Osteocyte (in vitro differentiated cells): Measurements from ENCODE around the gene DERA. TPM values are rescaled to one million over a fixed set of nuclear protein-coding genes. Genes with fewer than 3 reads are reported as not detected.

Experiments
- DNase-seq: peaks from one replicate; pipeline ENCODE4 v3.0.0; 2021; ENCODE audit warnings: mixed read lengths; ENCODE audit not compliant: unreplicated experiment; ENCODE audit errors: extremely low spot score
- H3K27ac Mint-ChIP-seq: one replicate; pipeline ENCODE4 v1.8.0; 2021; ENCODE audit warnings: mild to moderate bottlenecking, mixed read lengths; ENCODE audit not compliant: unreplicated experiment
- H3K27me3 Mint-ChIP-seq: one replicate; pipeline ENCODE4 v1.8.0; 2021; ENCODE audit warnings: mixed read lengths; ENCODE audit not compliant: unreplicated experiment
- H3K36me3 Mint-ChIP-seq: one replicate; pipeline ENCODE4 v1.8.0; 2021; ENCODE audit warnings: mixed read lengths; ENCODE audit not compliant: unreplicated experiment
- H3K4me1 Mint-ChIP-seq: one replicate; pipeline ENCODE4 v1.8.0; 2021; ENCODE audit warnings: mixed read lengths; ENCODE audit not compliant: unreplicated experiment
- H3K4me3 Mint-ChIP-seq: one replicate; pipeline ENCODE4 v1.8.0; 2021; ENCODE audit warnings: mild to moderate bottlenecking, moderate library complexity, mixed read lengths; ENCODE audit not compliant: unreplicated experiment
- H3K9me3 Mint-ChIP-seq: one replicate; pipeline ENCODE4 v1.8.0; 2021; ENCODE audit warnings: mixed read lengths; ENCODE audit not compliant: unreplicated experiment
- CTCF ChIP-seq: fragments of 200-600 bp; sonication (generic); IDR thresholded peaks from 2 replicates; pipeline ENCODE4 v1.5.0; 2021; ENCODE audit warnings: antibody characterized with exemption, mild to moderate bottlenecking, moderate library complexity
- total RNA-seq: library from RNA; stranded (reverse); gene quantifications from 2 replicates; pipeline ENCODE4 v1.2.1, GENCODE V29; 2021

DERA gene
- total RNA-seq, 1 donor from 2014 or later, result 29.8 TPM

DNA sequence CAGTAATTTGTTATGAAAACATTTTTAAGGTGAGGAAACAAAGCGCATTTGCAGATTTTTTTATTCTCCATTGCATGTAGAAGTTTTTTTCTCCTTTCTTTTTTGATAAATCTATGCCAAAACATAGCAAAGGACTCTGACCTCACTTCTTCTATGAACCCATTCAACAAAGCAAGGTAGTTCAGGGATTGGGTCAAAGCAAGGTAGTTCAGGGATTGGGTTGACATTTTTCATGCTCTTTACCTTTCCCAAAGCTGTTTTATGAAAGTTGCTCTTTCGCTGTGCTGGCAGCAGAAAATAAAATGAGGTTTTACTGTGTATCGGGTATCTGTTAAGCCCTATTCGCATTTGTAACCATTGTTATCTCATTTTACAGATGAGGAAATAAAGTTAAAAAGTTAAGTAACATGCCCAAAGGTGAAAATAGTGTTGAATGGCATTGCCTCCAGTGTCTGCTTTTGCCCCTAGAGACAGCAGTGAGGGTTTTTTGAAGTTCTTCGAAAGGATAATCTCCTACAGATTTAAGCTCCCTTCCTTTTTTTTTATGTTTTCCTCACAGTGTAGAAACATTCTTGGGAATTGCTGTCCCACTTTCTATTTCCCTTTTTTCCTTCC lies 18.4 kb upstream of the DERA start:
- DNase-seq, result no peak
- H3K9me3 Mint-ChIP-seq, result no peaks in the 10 kb centered on the region
- TF ChIP-seq CTCF, result no peak
- peaks cover 7% of the 10 kb centered on the region for H3K4me1 Mint-ChIP-seq
- H3K27ac Mint-ChIP-seq, result no peak overlapping the region
- H3K4me3 Mint-ChIP-seq, result no peak overlapping the region
- H3K36me3 Mint-ChIP-seq, result peaks cover 40% of the 10 kb centered on the region
- H3K27me3 Mint-ChIP-seq, result no peaks in the 10 kb centered on the region

DNA sequence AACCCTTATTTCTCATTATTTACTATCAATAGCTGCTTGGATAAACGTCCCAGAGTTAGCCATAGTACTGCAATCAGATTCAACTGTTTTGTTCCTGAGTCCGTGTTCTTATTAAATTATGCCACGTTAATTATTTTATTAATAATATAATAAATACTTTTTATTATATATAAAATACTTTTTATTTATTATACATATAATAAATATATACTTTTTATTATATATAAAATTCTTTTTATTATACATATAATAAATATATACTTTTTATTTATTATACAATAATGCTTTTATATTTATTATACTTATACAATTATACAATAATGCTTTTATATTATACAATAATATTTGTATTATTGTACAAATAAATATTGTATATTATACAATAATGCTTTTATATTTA lies 17.9 kb upstream of the DERA start:
- no peak overlapping the region for H3K4me3 Mint-ChIP-seq
- no peak for TF ChIP-seq CTCF
- H3K36me3 Mint-ChIP-seq, result peaks cover 40% of the 10 kb centered on the region
- no peak for DNase-seq
- H3K9me3 Mint-ChIP-seq, result no peaks in the 10 kb centered on the region
- no peak overlapping the region for H3K27ac Mint-ChIP-seq
- H3K4me1 Mint-ChIP-seq, result peaks cover 4% of the 10 kb centered on the region
- no peaks in the 10 kb centered on the region for H3K27me3 Mint-ChIP-seq

- Mint-ChIP-seq H3K27ac (no peak overlapping the region), H3K4me3 (no peak overlapping the region), H3K27me3 (no peaks in the 10 kb centered on the region), H3K9me3 (no peaks in the 10 kb centered on the region), H3K36me3 (peaks cover 45% of the 10 kb centered on the region), H3K4me1 (peaks cover 7% of the 10 kb centered on the region)
- TF ChIP-seq CTCF, result no peak
- no peak for DNase-seq
Observed at GRCh38 chr12:15896867-15897266, 14.3 kb upstream of the DERA start.

- no peak for TF ChIP-seq CTCF
- no peak for DNase-seq
- Mint-ChIP-seq H3K4me1 (peaks cover 7% of the 10 kb centered on the region), H3K27me3 (no peaks in the 10 kb centered on the region), H3K4me3 (no peak overlapping the region), H3K9me3 (no peaks in the 10 kb centered on the region), H3K36me3 (peaks cover 49% of the 10 kb centered on the region), H3K27ac (no peak overlapping the region)
Observed at GRCh38 chr12:15897433-15897832, 13.7 kb upstream of the DERA start.

- peaks cover 7% of the 10 kb centered on the region for H3K4me1 Mint-ChIP-seq
- TF ChIP-seq CTCF, result peak; percentile 77
- H3K4me3 Mint-ChIP-seq, result no peak overlapping the region
- no peaks in the 10 kb centered on the region for H3K27me3 Mint-ChIP-seq
- peak overlapping the region; percentile 62 for H3K27ac Mint-ChIP-seq
- H3K36me3 Mint-ChIP-seq, result peaks cover 57% of the 10 kb centered on the region
- H3K9me3 Mint-ChIP-seq, result no peaks in the 10 kb centered on the region
- no peak for DNase-seq
Observed at GRCh38 chr12:15899282-15899870, 11.8 kb upstream of the DERA start.
